Cerebellar nuclear complex (tissue), 1 donor: Measurements from ENCODE around the gene PCNT.

Experiments
- DNase-seq, 2 experiments: peaks; one replicate each; lab custom pipeline; 2025; lab: John Stamatoyannopoulos, UW

Gene PCNT

GRCh38 chr21:46480466-46480865 is 156.5 kb downstream of the PCNT start:
- DNase-seq = no peak

- no peak for DNase-seq
Measured at GRCh38 chr21:46482225-46482845, 158.4 kb downstream of the PCNT start.

GRCh38 chr21:46482846-46483231 is 158.9 kb downstream of the PCNT start:
- DNase-seq = no peak

- DNase-seq = no peak
Measured at GRCh38 chr21:46483300-46484295, 159.6 kb downstream of the PCNT start.

GRCh38 chr21:46486481-46487126 is 162.6 kb downstream of the PCNT start:
- no peak for DNase-seq

- no peak for DNase-seq
Measured at GRCh38 chr21:46489162-46489663, 165.3 kb downstream of the PCNT start.

GRCh38 chr21:46489800-46490199 is 165.8 kb downstream of the PCNT start:
- no peak for DNase-seq

GRCh38 chr21:46491553-46491952 is 167.6 kb downstream of the PCNT start:
- no peak for DNase-seq

GRCh38 chr21:46492851-46493250 is 168.9 kb downstream of the PCNT start:
- no peak for DNase-seq

- no peak for DNase-seq
Measured at GRCh38 chr21:46493828-46494227, 169.9 kb downstream of the PCNT start.
